ENCODE data around the gene YOD1. TPM values are rescaled to one million over a fixed set of nuclear protein-coding genes. Genes with fewer than 3 reads are reported as not detected.

YOD1 gene
- total and polyA plus RNA-seq, 10 of the 15 experiments (the other 5 are each of a cell fraction or from before 2014, with no cell fraction given) = 2.1 to 7.9 (median 5.0) TPM

DNA sequence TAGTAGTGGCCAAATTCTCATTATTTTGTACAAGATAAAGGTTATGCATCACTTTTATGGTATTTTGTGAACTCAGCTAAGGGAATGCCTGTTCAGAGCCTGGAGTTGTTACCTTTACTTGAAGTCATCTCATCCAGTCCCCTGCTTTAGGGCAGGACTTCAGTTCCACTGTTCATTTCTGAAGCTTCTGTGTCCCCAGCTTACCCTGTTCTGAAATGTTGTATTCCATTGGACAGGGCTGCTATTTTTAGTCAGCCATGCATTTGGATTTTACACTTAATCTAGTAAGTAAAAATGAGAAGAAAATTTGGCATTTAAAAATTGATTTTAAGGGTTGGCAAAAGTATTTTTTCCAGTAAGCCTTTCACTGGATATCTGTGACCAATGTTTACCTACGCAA is 26.0 kb upstream of the YOD1 start:
- no peak for FAIRE-seq
- Histone ChIP-seq H3K4me1 (ENCODE audit: control insufficient read depth, insufficient read depth, low read length) (no peaks in the 10 kb centered on the region), H3K4me3 (no peak overlapping the region), H3K9me3 (replicated peaks; ENCODE audit: control insufficient read depth, insufficient read depth, low read length) (no peaks in the 10 kb centered on the region), H3K79me2 (ENCODE audit: control insufficient read depth, insufficient read depth, low read length) (no peaks in the 10 kb centered on the region), H3K27me3 (replicated peaks in 1 of 2; ENCODE audit: control insufficient read depth in 2 of 2, insufficient read depth in 2 of 2, low read length in 1 of 2) (no peaks in the 10 kb centered on the region), H3K27ac (ENCODE audit: control insufficient read depth, insufficient read depth) (no peak overlapping the region), H3K9ac (ENCODE audit: control insufficient read depth, insufficient read depth, low read length) (no peak overlapping the region), H2AFZ (ENCODE audit: control insufficient read depth, low read depth, low read length) (no peak overlapping the region), H3K4me2 (ENCODE audit: control insufficient read depth, insufficient read depth) (no peak overlapping the region), H4K20me1 (ENCODE audit: control insufficient read depth, insufficient read depth) (no peaks in the 10 kb centered on the region), H3K36me3 (ENCODE audit: control insufficient read depth in 2 of 2, insufficient read depth in 2 of 2, low read length in 1 of 2) (no peaks in the 10 kb centered on the region)
- no peak for ATAC-seq
- intact Hi-C loops (cut with micrococcal nuclease; ENCODE audit: unreplicated experiment) = loop anchor here (1.0 to 5.0 kb wide), 4 partner anchors 27 to 90 kb away; no protein-coding TSS in a partner anchor
- BruUV-seq (replicated peaks) = no TSS peak
- WGBS (ENCODE audit: insufficient coverage, insufficient replicate concordance, low lambda C conversion rate, missing lambda C conversion rate) = 96% methylated on average over 1 of the region's 1 CpG
- CTCF ChIA-PET = interaction anchor here (0.8 to 10.2 kb wide), 6 partner anchors 16 to 422 kb away, joined by 3 to 131 read pairs (median 10); partner anchors contain the start of genes PFKFB2 and YOD1
- POLR2A ChIA-PET = no interaction called here
- in situ Hi-C loops (cut with MboI) = loop anchor here (5.0 kb wide), 1 partner anchor 330 kb away; no protein-coding TSS in a partner anchor
- RAD21 ChIA-PET (ENCODE audit: unreplicated experiment) = interaction anchor here (1.2 kb wide), 1 partner anchor 95 kb away, joined by 3 read pairs; no protein-coding TSS in a partner anchor
- TF ChIP-seq CHD1 (IDR thresholded peaks at IDR 0.05; ENCODE audit: low read depth, low read length) (no peak), ESRRA (IDR thresholded peaks at IDR 0.05; ENCODE audit: low read length) (no peak), TARDBP (IDR thresholded peaks at IDR 0.05; ENCODE audit: borderline replicate concordance) (no peak), CBFB (IDR thresholded peaks at IDR 0.05; ENCODE audit: low read depth) (no peak), SIN3A (IDR thresholded peaks at IDR 0.05; ENCODE audit: low read depth, low read length) (no peak), MEF2B (IDR thresholded peaks at IDR 0.05; ENCODE audit: partially characterized antibody, poor library complexity, severe bottlenecking) (no peak), RELA (IDR thresholded peaks at IDR 0.05; ENCODE audit: borderline replicate concordance, partially characterized antibody) (no peak), STAT3 (IDR thresholded peaks at IDR 0.05; ENCODE audit: low read depth, low read length) (no peak), PAX5 (IDR thresholded peaks at IDR 0.05; ENCODE audit: borderline replicate concordance, low read depth, low read length) (no peak)
- TF ChIP-seq, protein P1, sequence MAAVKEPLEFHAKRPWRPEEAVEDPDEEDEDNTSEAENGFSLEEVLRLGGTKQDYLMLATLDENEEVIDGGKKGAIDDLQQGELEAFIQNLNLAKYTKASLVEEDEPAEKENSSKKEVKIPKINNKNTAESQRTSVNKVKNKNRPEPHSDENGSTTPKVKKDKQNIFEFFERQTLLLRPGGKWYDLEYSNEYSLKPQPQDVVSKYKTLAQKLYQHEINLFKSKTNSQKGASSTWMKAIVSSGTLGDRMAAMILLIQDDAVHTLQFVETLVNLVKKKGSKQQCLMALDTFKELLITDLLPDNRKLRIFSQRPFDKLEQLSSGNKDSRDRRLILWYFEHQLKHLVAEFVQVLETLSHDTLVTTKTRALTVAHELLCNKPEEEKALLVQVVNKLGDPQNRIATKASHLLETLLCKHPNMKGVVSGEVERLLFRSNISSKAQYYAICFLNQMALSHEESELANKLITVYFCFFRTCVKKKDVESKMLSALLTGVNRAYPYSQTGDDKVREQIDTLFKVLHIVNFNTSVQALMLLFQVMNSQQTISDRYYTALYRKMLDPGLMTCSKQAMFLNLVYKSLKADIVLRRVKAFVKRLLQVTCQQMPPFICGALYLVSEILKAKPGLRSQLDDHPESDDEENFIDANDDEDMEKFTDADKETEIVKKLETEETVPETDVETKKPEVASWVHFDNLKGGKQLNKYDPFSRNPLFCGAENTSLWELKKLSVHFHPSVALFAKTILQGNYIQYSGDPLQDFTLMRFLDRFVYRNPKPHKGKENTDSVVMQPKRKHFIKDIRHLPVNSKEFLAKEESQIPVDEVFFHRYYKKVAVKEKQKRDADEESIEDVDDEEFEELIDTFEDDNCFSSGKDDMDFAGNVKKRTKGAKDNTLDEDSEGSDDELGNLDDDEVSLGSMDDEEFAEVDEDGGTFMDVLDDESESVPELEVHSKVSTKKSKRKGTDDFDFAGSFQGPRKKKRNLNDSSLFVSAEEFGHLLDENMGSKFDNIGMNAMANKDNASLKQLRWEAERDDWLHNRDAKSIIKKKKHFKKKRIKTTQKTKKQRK (IDR thresholded peaks at IDR 0.05; ENCODE audit: low read depth, low read length) = no peak
- TF ChIP-seq, protein P2, sequence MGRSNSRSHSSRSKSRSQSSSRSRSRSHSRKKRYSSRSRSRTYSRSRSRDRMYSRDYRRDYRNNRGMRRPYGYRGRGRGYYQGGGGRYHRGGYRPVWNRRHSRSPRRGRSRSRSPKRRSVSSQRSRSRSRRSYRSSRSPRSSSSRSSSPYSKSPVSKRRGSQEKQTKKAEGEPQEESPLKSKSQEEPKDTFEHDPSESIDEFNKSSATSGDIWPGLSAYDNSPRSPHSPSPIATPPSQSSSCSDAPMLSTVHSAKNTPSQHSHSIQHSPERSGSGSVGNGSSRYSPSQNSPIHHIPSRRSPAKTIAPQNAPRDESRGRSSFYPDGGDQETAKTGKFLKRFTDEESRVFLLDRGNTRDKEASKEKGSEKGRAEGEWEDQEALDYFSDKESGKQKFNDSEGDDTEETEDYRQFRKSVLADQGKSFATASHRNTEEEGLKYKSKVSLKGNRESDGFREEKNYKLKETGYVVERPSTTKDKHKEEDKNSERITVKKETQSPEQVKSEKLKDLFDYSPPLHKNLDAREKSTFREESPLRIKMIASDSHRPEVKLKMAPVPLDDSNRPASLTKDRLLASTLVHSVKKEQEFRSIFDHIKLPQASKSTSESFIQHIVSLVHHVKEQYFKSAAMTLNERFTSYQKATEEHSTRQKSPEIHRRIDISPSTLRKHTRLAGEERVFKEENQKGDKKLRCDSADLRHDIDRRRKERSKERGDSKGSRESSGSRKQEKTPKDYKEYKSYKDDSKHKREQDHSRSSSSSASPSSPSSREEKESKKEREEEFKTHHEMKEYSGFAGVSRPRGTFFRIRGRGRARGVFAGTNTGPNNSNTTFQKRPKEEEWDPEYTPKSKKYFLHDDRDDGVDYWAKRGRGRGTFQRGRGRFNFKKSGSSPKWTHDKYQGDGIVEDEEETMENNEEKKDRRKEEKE (IDR thresholded peaks at IDR 0.05) = no peak
- TF ChIP-seq, protein P3, sequence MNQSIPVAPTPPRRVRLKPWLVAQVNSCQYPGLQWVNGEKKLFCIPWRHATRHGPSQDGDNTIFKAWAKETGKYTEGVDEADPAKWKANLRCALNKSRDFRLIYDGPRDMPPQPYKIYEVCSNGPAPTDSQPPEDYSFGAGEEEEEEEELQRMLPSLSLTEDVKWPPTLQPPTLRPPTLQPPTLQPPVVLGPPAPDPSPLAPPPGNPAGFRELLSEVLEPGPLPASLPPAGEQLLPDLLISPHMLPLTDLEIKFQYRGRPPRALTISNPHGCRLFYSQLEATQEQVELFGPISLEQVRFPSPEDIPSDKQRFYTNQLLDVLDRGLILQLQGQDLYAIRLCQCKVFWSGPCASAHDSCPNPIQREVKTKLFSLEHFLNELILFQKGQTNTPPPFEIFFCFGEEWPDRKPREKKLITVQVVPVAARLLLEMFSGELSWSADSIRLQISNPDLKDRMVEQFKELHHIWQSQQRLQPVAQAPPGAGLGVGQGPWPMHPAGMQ (IDR thresholded peaks at IDR 0.05; ENCODE audit: borderline replicate concordance) = no peak
- SMC1A ChIA-PET (ENCODE audit: uncharacterized antibody, unreplicated experiment) = interaction anchor here (1.0 to 7.7 kb wide), 2 partner anchors 29 to 328 kb away, joined by 3 to 66 read pairs; partner anchors contain the start of gene YOD1
- DNase-seq (ENCODE audit: low read depth, low spot score) = no peak
